HL-60 (cell line): ENCODE data around the gene FAM151A.
A peak's percentile ranks its signal among the peaks of the same experiment; 100 is the strongest.

ENCODE experiments used
- DNase-seq, 2 experiments: peaks; one replicate each; pipeline ENCODE4 v3.0.0-alpha.2; 2010 to 2020; ENCODE audit warnings: low read depth in 1 of 2, low spot score in 1 of 2
- H3K27ac ChIP-seq: fragments of 250-450 bp; sonication (Bioruptor Pico); replicated peaks from 2 replicates; pipeline ENCODE4 v1.5.1; 2020; ENCODE audit warnings: mild to moderate bottlenecking, moderate library complexity
- H3K27me3 ChIP-seq: fragments of 250-450 bp; sonication (Bioruptor Pico); 2 replicates; pipeline ENCODE4 v1.5.1; 2021; ENCODE audit warnings: mild to moderate bottlenecking, moderate library complexity; ENCODE audit not compliant: insufficient read depth, poor library complexity, severe bottlenecking
- H3K4me3 ChIP-seq: replicated peaks from 2 replicates; pipeline ENCODE4 v1.5.1; 2011; ENCODE audit warnings: mild to moderate bottlenecking, control low read depth, low read length; ENCODE audit not compliant: insufficient read depth
- GABPA ChIP-seq: IDR thresholded peaks from 2 replicates; pipeline ENCODE4 v1.6.1; 2012; ENCODE audit warnings: low read depth
- POLR2AphosphoS5 ChIP-seq: IDR thresholded peaks from 2 replicates; pipeline ENCODE4 v1.6.1; 2012; ENCODE audit warnings: low read depth
- SPI1 ChIP-seq: IDR thresholded peaks from 2 replicates; pipeline ENCODE4 v1.6.1; 2012; ENCODE audit warnings: low read depth, mild to moderate bottlenecking, borderline replicate concordance
- TF ChIP-seq, protein P1 (sequence below): IDR thresholded peaks from 2 replicates; pipeline ENCODE4 v1.6.1; 2012; ENCODE audit warnings: low read depth; ENCODE audit not compliant: insufficient replicate concordance
- TF ChIP-seq, protein P2 (sequence below): IDR thresholded peaks from one replicate; pipeline ENCODE4 v1.5.1; 2011; ENCODE audit warnings: low read length, control low read depth, inconsistent platforms; ENCODE audit not compliant: insufficient read depth

FAM151A gene

GRCh38 chr1:54658164-54658913, 35.0 kb upstream of the FAM151A start:
- TF ChIP-seq, protein P1, sequence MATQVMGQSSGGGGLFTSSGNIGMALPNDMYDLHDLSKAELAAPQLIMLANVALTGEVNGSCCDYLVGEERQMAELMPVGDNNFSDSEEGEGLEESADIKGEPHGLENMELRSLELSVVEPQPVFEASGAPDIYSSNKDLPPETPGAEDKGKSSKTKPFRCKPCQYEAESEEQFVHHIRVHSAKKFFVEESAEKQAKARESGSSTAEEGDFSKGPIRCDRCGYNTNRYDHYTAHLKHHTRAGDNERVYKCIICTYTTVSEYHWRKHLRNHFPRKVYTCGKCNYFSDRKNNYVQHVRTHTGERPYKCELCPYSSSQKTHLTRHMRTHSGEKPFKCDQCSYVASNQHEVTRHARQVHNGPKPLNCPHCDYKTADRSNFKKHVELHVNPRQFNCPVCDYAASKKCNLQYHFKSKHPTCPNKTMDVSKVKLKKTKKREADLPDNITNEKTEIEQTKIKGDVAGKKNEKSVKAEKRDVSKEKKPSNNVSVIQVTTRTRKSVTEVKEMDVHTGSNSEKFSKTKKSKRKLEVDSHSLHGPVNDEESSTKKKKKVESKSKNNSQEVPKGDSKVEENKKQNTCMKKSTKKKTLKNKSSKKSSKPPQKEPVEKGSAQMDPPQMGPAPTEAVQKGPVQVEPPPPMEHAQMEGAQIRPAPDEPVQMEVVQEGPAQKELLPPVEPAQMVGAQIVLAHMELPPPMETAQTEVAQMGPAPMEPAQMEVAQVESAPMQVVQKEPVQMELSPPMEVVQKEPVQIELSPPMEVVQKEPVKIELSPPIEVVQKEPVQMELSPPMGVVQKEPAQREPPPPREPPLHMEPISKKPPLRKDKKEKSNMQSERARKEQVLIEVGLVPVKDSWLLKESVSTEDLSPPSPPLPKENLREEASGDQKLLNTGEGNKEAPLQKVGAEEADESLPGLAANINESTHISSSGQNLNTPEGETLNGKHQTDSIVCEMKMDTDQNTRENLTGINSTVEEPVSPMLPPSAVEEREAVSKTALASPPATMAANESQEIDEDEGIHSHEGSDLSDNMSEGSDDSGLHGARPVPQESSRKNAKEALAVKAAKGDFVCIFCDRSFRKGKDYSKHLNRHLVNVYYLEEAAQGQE = no peak
- no peak for TF ChIP-seq SPI1
- TF ChIP-seq, protein P2, sequence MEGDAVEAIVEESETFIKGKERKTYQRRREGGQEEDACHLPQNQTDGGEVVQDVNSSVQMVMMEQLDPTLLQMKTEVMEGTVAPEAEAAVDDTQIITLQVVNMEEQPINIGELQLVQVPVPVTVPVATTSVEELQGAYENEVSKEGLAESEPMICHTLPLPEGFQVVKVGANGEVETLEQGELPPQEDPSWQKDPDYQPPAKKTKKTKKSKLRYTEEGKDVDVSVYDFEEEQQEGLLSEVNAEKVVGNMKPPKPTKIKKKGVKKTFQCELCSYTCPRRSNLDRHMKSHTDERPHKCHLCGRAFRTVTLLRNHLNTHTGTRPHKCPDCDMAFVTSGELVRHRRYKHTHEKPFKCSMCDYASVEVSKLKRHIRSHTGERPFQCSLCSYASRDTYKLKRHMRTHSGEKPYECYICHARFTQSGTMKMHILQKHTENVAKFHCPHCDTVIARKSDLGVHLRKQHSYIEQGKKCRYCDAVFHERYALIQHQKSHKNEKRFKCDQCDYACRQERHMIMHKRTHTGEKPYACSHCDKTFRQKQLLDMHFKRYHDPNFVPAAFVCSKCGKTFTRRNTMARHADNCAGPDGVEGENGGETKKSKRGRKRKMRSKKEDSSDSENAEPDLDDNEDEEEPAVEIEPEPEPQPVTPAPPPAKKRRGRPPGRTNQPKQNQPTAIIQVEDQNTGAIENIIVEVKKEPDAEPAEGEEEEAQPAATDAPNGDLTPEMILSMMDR = no peak
- no peak for TF ChIP-seq POLR2AphosphoS5
- TF ChIP-seq GABPA = no peak
- no peak for DNase-seq
- no peak overlapping the region for H3K4me3 ChIP-seq
- H3K27me3 ChIP-seq = no peaks in the 10 kb centered on the region
- H3K27ac ChIP-seq = no peak overlapping the region

- Histone ChIP-seq H3K4me3 (no peak overlapping the region), H3K27ac (peak overlapping the region; percentile 79), H3K27me3 (no peaks in the 10 kb centered on the region)
- no peak for DNase-seq
- TF ChIP-seq, protein P1 = no peak
- no peak for TF ChIP-seq SPI1
- no peak for TF ChIP-seq GABPA
- no peak for TF ChIP-seq POLR2AphosphoS5
- TF ChIP-seq, protein P2 = no peak
Measured at GRCh38 chr1:54653036-54653435, 29.7 kb upstream of the FAM151A start.

DNA sequence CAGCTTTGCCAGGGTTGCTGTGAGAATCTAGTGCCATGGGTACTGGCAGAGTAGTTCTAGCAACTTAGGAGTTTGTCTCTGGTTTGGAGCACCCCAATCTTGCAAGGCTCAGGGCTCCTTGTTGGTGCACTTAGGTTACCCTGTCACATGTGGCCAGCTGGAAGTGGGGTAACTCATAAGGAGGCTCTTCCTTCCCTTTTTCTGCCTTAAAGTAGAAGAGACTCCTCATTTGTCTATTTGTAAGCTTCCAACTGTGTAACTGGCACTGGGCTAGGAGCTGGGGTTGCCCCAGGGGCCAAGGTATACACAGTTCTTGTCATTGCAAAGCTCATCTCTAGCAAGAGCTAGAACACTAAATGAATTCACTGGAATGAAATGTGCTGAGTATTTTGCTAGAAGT, 28.8 kb upstream of the FAM151A start:
- Histone ChIP-seq H3K27ac (peak overlapping the region; percentile 79), H3K4me3 (no peak overlapping the region), H3K27me3 (no peaks in the 10 kb centered on the region)
- TF ChIP-seq, protein P2 = no peak
- TF ChIP-seq POLR2AphosphoS5 = no peak
- peak; percentile 63; the same call in 1 of the 2 replicates for TF ChIP-seq SPI1
- DNase-seq = peak; percentile 37 to 88
